HFF-Myc (cell line): ENCODE results near the gene SV2C.

Experiments
- DNase-seq: peaks from one replicate; pipeline ENCODE4 v3.0.0-alpha.2; 2011; ENCODE audit warnings: low read depth; ENCODE audit errors: extremely low read depth
- H3K4me3 ChIP-seq: replicated peaks from 2 replicates; pipeline ENCODE4 v1.5.1; 2011; ENCODE audit warnings: low read depth, mild to moderate bottlenecking, control low read depth, low read length
- CTCF ChIP-seq: IDR thresholded peaks from 2 replicates; pipeline ENCODE4 v1.5.1; 2012; ENCODE audit warnings: mild to moderate bottlenecking, low read depth, low read length, control low read depth; ENCODE audit errors: missing control alignments

The SV2C gene

DNA sequence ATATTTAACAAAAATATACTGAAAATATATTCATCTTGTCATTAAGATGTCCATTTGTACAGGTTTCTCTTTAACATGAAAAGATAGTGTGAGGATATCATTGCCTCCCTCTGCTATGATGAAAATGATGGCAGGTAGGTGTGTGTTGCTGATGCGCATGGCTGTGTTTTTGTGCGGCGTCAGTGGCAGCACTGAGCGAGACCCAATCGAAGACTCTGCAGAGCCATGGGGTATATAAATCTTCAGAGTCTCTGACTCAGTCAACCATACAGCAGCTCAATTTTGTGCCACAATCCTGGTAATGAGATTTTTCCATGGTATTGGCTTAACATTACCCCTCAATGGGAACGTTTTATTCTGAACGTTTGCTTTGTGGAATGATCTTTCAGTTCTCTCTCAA lies 166.4 kb downstream of the SV2C start:
- no peak for TF ChIP-seq CTCF
- H3K4me3 ChIP-seq = no peak overlapping the region
- DNase-seq = no peak

- no peak for TF ChIP-seq CTCF
- H3K4me3 ChIP-seq = no peak overlapping the region
- no peak for DNase-seq
These were observed 167.3 kb downstream of the SV2C start for GRCh38 chr5:76250463-76250862.

GRCh38 chr5:76251656-76252055 lies 168.5 kb downstream of the SV2C start:
- DNase-seq = no peak
- no peak overlapping the region for H3K4me3 ChIP-seq
- TF ChIP-seq CTCF = no peak

GRCh38 chr5:76252437-76252836 lies 169.3 kb downstream of the SV2C start:
- no peak for DNase-seq
- no peak for TF ChIP-seq CTCF
- no peak overlapping the region for H3K4me3 ChIP-seq

DNA sequence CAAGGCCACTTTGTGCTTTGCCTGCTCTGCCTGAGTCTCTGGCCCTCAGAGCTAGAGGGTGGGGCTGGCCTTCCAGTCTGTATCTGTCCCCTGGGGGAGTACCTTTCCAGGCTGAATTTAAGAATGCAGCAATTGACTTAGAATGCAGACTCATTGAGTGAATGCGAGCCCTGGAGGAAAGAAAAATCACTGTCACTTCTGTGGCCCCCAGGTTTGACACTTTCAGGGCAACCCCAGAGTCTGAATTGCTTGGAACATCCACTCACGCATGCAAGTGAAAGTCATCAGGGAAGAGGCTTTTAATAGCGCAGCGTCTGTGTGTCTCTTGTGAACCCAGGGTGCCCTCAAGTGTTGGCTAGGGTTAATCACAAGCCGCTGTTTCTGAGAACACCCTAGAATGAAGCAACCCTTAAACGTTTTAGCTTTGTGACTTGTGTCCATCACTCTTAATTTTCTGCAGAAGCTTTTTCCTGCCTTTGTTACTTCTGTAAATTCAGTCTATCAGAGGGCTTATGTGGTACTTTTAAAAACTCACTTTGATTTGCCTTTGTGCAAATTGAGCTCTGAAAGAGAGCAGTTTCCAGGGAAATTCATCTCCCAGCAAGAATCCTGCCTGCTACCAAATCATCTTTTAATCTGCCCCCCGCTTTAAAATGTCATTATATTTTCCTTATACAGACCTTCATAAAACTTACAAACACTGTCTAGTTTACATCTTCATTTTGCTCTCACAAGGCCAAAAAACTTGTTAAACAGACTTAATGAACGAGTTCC lies 173.1 kb downstream of the SV2C start:
- peak; percentile 56 for TF ChIP-seq CTCF
- no peak overlapping the region for H3K4me3 ChIP-seq
- peak; percentile 27 for DNase-seq

GRCh38 chr5:76257225-76257833 lies 174.1 kb downstream of the SV2C start:
- TF ChIP-seq CTCF = no peak
- DNase-seq = no peak
- no peak overlapping the region for H3K4me3 ChIP-seq

GRCh38 chr5:76257897-76258296 lies 174.7 kb downstream of the SV2C start:
- no peak overlapping the region for H3K4me3 ChIP-seq
- DNase-seq = no peak
- TF ChIP-seq CTCF = no peak
